Osteoblast (primary cell): Measurements from ENCODE around the gene RNASEH2A. TPM values are rescaled to one million over a fixed set of nuclear protein-coding genes. Genes with fewer than 3 reads are reported as not detected.
"Not testable (repeated sequence)": the region's sequence is repeated elsewhere in the genome, so short reads cannot be mapped to it uniquely, and the experiment has no call there.

Experiments
- DNase-seq: peaks from one replicate; pipeline ENCODE4 v3.0.0; 2011; ENCODE audit warnings: low spot score, mixed read lengths; ENCODE audit not compliant: insufficient read length; ENCODE audit errors: missing footprints
- H2AFZ ChIP-seq: 2 replicates; pipeline ENCODE4 v1.6.0; 2011; ENCODE audit warnings: mild to moderate bottlenecking, low read length
- H3K27ac ChIP-seq: 2 replicates; pipeline ENCODE4 v1.5.1; 2011; ENCODE audit warnings: mild to moderate bottlenecking, low read depth, low read length, moderate library complexity
- H3K27me3 ChIP-seq: 2 replicates; pipeline ENCODE4 v1.6.0; 2012; ENCODE audit warnings: mild to moderate bottlenecking, control low read depth, inconsistent platforms, low read length, moderate library complexity; ENCODE audit not compliant: insufficient read depth
- H3K36me3 ChIP-seq: 2 replicates; pipeline ENCODE4 v1.5.1; 2011; ENCODE audit warnings: mild to moderate bottlenecking, low read length, control low read depth, moderate library complexity; ENCODE audit not compliant: insufficient read depth
- H3K4me1 ChIP-seq: 2 replicates; pipeline ENCODE4 v1.5.1; 2011; ENCODE audit warnings: mild to moderate bottlenecking, low read length, control low read depth, moderate library complexity; ENCODE audit not compliant: insufficient read depth
- H3K4me2 ChIP-seq: 2 replicates; pipeline ENCODE4 v1.6.0; 2011; ENCODE audit warnings: mild to moderate bottlenecking, low read length; ENCODE audit not compliant: insufficient read depth
- H3K4me3 ChIP-seq: fragments of 200-600 bp; sonication (generic); 3 replicates; pipeline ENCODE4 v1.5.1; 2012; ENCODE audit warnings: mild to moderate bottlenecking, low read length, inconsistent platforms; ENCODE audit not compliant: insufficient read depth
- H3K79me2 ChIP-seq: 2 replicates; pipeline ENCODE4 v1.6.0; 2012; ENCODE audit warnings: mild to moderate bottlenecking, low read length, control low read depth, inconsistent platforms; ENCODE audit not compliant: insufficient read depth
- H3K9me3 ChIP-seq: 2 replicates; pipeline ENCODE4 v1.5.1; 2011; ENCODE audit warnings: low read depth, low read length, control low read depth
- H4K20me1 ChIP-seq: 2 replicates; pipeline ENCODE4 v1.6.0; 2012; ENCODE audit warnings: mild to moderate bottlenecking, low read length, control low read depth; ENCODE audit not compliant: insufficient read depth
- total RNA-seq: library from RNA; depleted of rRNA; stranded (reverse); fragments of >200 nt; gene quantifications from 2 replicates; pipeline ENCODE4 v1.2.3, GENCODE V29; 2012
- TF ChIP-seq, protein P1 (sequence below): IDR thresholded peaks from 2 replicates; pipeline ENCODE4 v1.5.1; 2011; ENCODE audit warnings: mild to moderate bottlenecking, low read depth, low read length, moderate library complexity; ENCODE audit errors: extremely low read depth

RNASEH2A gene
- total RNA-seq, 1 donor: 7.6 TPM

- peaks cover 24% of the 10 kb centered on the region for H3K4me1 ChIP-seq
- TF ChIP-seq, protein P1, sequence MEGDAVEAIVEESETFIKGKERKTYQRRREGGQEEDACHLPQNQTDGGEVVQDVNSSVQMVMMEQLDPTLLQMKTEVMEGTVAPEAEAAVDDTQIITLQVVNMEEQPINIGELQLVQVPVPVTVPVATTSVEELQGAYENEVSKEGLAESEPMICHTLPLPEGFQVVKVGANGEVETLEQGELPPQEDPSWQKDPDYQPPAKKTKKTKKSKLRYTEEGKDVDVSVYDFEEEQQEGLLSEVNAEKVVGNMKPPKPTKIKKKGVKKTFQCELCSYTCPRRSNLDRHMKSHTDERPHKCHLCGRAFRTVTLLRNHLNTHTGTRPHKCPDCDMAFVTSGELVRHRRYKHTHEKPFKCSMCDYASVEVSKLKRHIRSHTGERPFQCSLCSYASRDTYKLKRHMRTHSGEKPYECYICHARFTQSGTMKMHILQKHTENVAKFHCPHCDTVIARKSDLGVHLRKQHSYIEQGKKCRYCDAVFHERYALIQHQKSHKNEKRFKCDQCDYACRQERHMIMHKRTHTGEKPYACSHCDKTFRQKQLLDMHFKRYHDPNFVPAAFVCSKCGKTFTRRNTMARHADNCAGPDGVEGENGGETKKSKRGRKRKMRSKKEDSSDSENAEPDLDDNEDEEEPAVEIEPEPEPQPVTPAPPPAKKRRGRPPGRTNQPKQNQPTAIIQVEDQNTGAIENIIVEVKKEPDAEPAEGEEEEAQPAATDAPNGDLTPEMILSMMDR: no peak
- no peak overlapping the region for H3K4me3 ChIP-seq
- H3K9me3 ChIP-seq: no peaks in the 10 kb centered on the region
- no peak for DNase-seq
- no peaks in the 10 kb centered on the region for H3K27me3 ChIP-seq
- no peak overlapping the region for H3K27ac ChIP-seq
- H3K79me2 ChIP-seq: peaks cover 20% of the 10 kb centered on the region
- H3K36me3 ChIP-seq: peaks cover 13% of the 10 kb centered on the region
- H4K20me1 ChIP-seq: peaks cover 3% of the 10 kb centered on the region
- no peak overlapping the region for H2AFZ ChIP-seq
- no peak overlapping the region for H3K4me2 ChIP-seq
These were observed 2.3 kb upstream of the RNASEH2A start for GRCh38 chr19:12804051-12804450.

- Histone ChIP-seq H3K36me3 (peaks cover 5% of the 10 kb centered on the region), H2AFZ (no peak overlapping the region), H3K4me1 (no peaks in the 10 kb centered on the region), H3K4me3 (no peak overlapping the region), H3K27ac (no peak overlapping the region), H3K79me2 (no peaks in the 10 kb centered on the region), H3K4me2 (no peak overlapping the region), H3K9me3 (no peaks in the 10 kb centered on the region), H4K20me1 (no peaks in the 10 kb centered on the region), H3K27me3 (no peaks in the 10 kb centered on the region)
- DNase-seq: peak; percentile 22
- TF ChIP-seq, protein P1: no peak
These were observed 8.7 kb downstream of the RNASEH2A start for GRCh38 chr19:12815088-12815487.

GRCh38 chr19:12817188-12817587, 10.8 kb downstream of the RNASEH2A start:
- not testable (repeated sequence) for DNase-seq, H3K27me3 ChIP-seq, H3K4me1 ChIP-seq, H3K4me2 ChIP-seq, H3K79me2 ChIP-seq, H3K4me3 ChIP-seq, H2AFZ ChIP-seq, H4K20me1 ChIP-seq, H3K36me3 ChIP-seq, H3K27ac ChIP-seq, H3K9me3 ChIP-seq

DNA sequence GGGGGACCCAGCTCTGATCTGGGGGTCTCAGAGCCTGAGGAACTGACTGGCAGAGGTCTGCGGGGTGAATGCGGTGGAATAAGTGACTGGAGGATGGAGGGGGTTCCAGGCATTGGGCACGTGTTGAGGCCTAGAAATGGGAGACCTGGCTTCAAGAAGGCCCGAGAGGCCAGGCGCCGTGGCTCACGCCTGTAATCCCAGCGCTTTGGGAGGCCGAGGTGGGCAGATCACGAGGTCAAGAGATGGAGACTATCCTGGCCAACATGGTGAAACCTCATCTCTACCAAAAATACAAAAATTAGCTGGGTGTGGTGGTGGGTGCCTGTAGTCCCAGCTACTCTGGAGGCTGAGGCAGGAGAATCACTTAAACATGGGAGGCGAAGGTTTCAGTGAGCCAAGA, 11.4 kb downstream of the RNASEH2A start:
- not testable (repeated sequence) for H2AFZ ChIP-seq, DNase-seq, H3K4me2 ChIP-seq, H3K36me3 ChIP-seq, H3K4me3 ChIP-seq, H3K27ac ChIP-seq, H3K79me2 ChIP-seq, H3K4me1 ChIP-seq, H4K20me1 ChIP-seq, H3K9me3 ChIP-seq, H3K27me3 ChIP-seq

DNA sequence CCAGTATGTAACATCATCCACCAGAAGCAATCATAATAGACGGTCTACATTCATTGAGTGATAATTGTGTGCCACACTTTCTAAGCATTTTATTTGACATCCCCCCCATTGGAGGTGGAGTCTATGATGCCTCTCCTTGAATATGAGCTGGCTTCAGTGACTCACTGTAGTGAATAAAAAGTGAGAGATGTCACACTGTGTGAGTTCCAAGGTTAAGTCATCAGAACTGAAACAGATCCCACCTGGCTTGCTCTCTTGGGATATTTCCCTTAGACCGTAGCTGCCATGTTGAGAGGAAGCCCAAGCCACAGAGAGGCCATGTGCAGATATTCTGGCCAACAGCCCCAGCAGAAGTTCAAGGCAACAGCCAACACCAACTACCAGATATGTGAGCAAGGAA, 15.4 kb downstream of the RNASEH2A start:
- Histone ChIP-seq H3K4me3 (no peak overlapping the region), H3K27me3 (no peaks in the 10 kb centered on the region), H4K20me1 (no peaks in the 10 kb centered on the region), H3K4me2 (no peak overlapping the region), H3K4me1 (no peaks in the 10 kb centered on the region), H3K27ac (no peak overlapping the region), H2AFZ (no peak overlapping the region), H3K9me3 (no peaks in the 10 kb centered on the region), H3K36me3 (no peaks in the 10 kb centered on the region), H3K79me2 (no peaks in the 10 kb centered on the region)
- DNase-seq: no peak
- TF ChIP-seq, protein P1: no peak
